ENCODE measurements around the gene LGALS3.

GRCh38 chr14:55131370-55132137 is 2.5 kb downstream of the LGALS3 start:
- no peak for TF ChIP-seq POLR2AphosphoS5 (IDR thresholded peaks at IDR 0.05; ENCODE audit: low read depth, low read length)
- TF ChIP-seq TAF1 (IDR thresholded peaks at IDR 0.05; ENCODE audit: borderline replicate concordance, insufficient read depth, low read length), result no peak
- TF ChIP-seq SIN3A (IDR thresholded peaks at IDR 0.05; ENCODE audit: borderline replicate concordance, insufficient read depth, low read length), result no peak
- TF ChIP-seq REST (IDR thresholded peaks at IDR 0.05; ENCODE audit: insufficient read depth in 1 of 2, low read depth in 2 of 2, low read length in 2 of 2), result no peak
